ENCODE measurements around the gene C12orf50. TPM values are rescaled to one million over a fixed set of nuclear protein-coding genes. Genes with fewer than 3 reads are reported as not detected.

Gene C12orf50
- total RNA-seq, 1 donor from 2014 or later = not detected

GRCh38 chr12:87939182-87939581, 90.0 kb downstream of the C12orf50 start:
- H3F3A ChIP-seq (ENCODE audit: low read depth) = no peaks in the 10 kb centered on the region
- no peak overlapping the region for H2AFZ ChIP-seq (replicated peaks)
- TF ChIP-seq CTCF (IDR thresholded peaks at IDR 0.05) (no peak), EZH2phosphoT487 (IDR thresholded peaks at IDR 0.05) (no peak), EZH2 (IDR thresholded peaks at IDR 0.05) (no peak)
- no peaks in the 10 kb centered on the region for H3K9me3 ChIP-seq (ENCODE audit: low read depth)
- no peak overlapping the region for H3K4me3 ChIP-seq
- no peaks in the 10 kb centered on the region for H4K20me1 ChIP-seq (ENCODE audit: low read depth)
- no peaks in the 10 kb centered on the region for H3K79me2 ChIP-seq (ENCODE audit: low read depth)
- Mint-ChIP-seq H3K27ac (no peak overlapping the region), H3K4me3 (no peak overlapping the region), H3K36me3 (peaks cover 7% of the 10 kb centered on the region), H3K27me3 (ENCODE audit: insufficient read depth, low read depth) (peaks cover 5% of the 10 kb centered on the region), H3K4me1 (no peaks in the 10 kb centered on the region), H3K9me3 (peaks cover 9% of the 10 kb centered on the region)
- H3K27me3 ChIP-seq = no peaks in the 10 kb centered on the region
- H3K4me1 ChIP-seq = no peaks in the 10 kb centered on the region
- no peaks in the 10 kb centered on the region for H3K36me3 ChIP-seq
- H3K4me2 ChIP-seq = no peak overlapping the region
- no peak overlapping the region for H3K9ac ChIP-seq
- no peak overlapping the region for H3K27ac ChIP-seq
- DNase-seq (ENCODE audit: low spot score) = no peak

DNA sequence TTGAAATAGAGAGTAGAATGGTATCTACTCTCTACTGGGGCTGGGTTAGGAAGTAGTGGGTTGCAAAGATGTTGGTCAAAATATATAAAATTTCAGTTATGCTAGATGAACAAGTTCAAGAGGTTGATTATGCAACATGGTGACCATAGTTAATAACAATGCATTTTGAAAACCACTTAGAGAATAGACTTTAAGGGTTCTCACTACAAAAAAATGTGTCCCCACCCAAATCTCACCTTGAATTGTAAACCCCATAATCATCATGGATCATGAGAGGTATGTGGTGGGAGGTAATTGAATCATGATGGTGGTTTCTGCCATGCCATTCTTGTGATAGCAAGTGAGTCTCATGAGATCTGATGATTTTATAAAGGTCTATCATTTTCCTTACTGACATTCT, 94.0 kb downstream of the C12orf50 start:
- no peaks in the 10 kb centered on the region for H3K4me1 Mint-ChIP-seq
- no peaks in the 10 kb centered on the region for H3K36me3 ChIP-seq
- H3F3A ChIP-seq (ENCODE audit: low read depth) = no peaks in the 10 kb centered on the region
- no peaks in the 10 kb centered on the region for H3K27me3 ChIP-seq
- H3K79me2 ChIP-seq (ENCODE audit: low read depth) = no peaks in the 10 kb centered on the region
- no peak overlapping the region for H3K4me3 ChIP-seq
- H2AFZ ChIP-seq (replicated peaks) = no peak overlapping the region
- H3K4me3 Mint-ChIP-seq = no peak overlapping the region
- no peaks in the 10 kb centered on the region for H3K27me3 Mint-ChIP-seq (ENCODE audit: insufficient read depth, low read depth)
- DNase-seq (ENCODE audit: low spot score) = no peak
- no peak overlapping the region for H3K27ac Mint-ChIP-seq
- H3K4me2 ChIP-seq = no peak overlapping the region
- no peak overlapping the region for H3K9ac ChIP-seq
- no peaks in the 10 kb centered on the region for H3K9me3 ChIP-seq (ENCODE audit: low read depth)
- no peak for TF ChIP-seq CTCF (IDR thresholded peaks at IDR 0.05)
- TF ChIP-seq EZH2phosphoT487 (IDR thresholded peaks at IDR 0.05) = no peak
- no peak for TF ChIP-seq EZH2 (IDR thresholded peaks at IDR 0.05)
- H3K9me3 Mint-ChIP-seq = peaks cover 9% of the 10 kb centered on the region
- peaks cover 7% of the 10 kb centered on the region for H3K36me3 Mint-ChIP-seq
- H3K27ac ChIP-seq = no peak overlapping the region
- no peaks in the 10 kb centered on the region for H4K20me1 ChIP-seq (ENCODE audit: low read depth)
- H3K4me1 ChIP-seq = no peaks in the 10 kb centered on the region

GRCh38 chr12:87933991-87934390, 95.2 kb downstream of the C12orf50 start:
- no peaks in the 10 kb centered on the region for H4K20me1 ChIP-seq (ENCODE audit: low read depth)
- H3K79me2 ChIP-seq (ENCODE audit: low read depth) = no peaks in the 10 kb centered on the region
- Mint-ChIP-seq H3K27me3 (ENCODE audit: insufficient read depth, low read depth) (no peaks in the 10 kb centered on the region), H3K9me3 (peaks cover 9% of the 10 kb centered on the region), H3K4me3 (no peak overlapping the region), H3K4me1 (no peaks in the 10 kb centered on the region), H3K36me3 (peaks cover 7% of the 10 kb centered on the region), H3K27ac (no peak overlapping the region)
- no peak overlapping the region for H3K27ac ChIP-seq
- no peak overlapping the region for H3K4me2 ChIP-seq
- no peaks in the 10 kb centered on the region for H3K9me3 ChIP-seq (ENCODE audit: low read depth)
- no peaks in the 10 kb centered on the region for H3F3A ChIP-seq (ENCODE audit: low read depth)
- no peaks in the 10 kb centered on the region for H3K27me3 ChIP-seq
- no peak overlapping the region for H3K4me3 ChIP-seq
- H2AFZ ChIP-seq (replicated peaks) = no peak overlapping the region
- no peaks in the 10 kb centered on the region for H3K4me1 ChIP-seq
- no peaks in the 10 kb centered on the region for H3K36me3 ChIP-seq
- DNase-seq (ENCODE audit: low spot score) = no peak
- no peak overlapping the region for H3K9ac ChIP-seq
- TF ChIP-seq EZH2 (IDR thresholded peaks at IDR 0.05) = no peak
- TF ChIP-seq CTCF (IDR thresholded peaks at IDR 0.05) = no peak
- TF ChIP-seq EZH2phosphoT487 (IDR thresholded peaks at IDR 0.05) = no peak

Data from neural progenitor cell (in vitro differentiated cells).